GM12865 (cell line): ENCODE measurements around the gene DAPP1.

ENCODE experiments used
- DNase-seq: peaks from one replicate; pipeline ENCODE4 v3.0.0; 2010; ENCODE audit warnings: low read depth
- H3K4me3 ChIP-seq: 2 replicates; pipeline ENCODE4 v1.5.1; 2011; ENCODE audit warnings: mild to moderate bottlenecking, low read depth, low read length, control low read depth
- CTCF ChIP-seq: IDR thresholded peaks from 2 replicates; pipeline ENCODE4 v1.5.1; 2011; ENCODE audit warnings: low read length, control low read depth, low read depth, inconsistent platforms; ENCODE audit not compliant: insufficient read depth; ENCODE audit errors: missing control alignments

DAPP1 gene

GRCh38 chr4:99832321-99832720 is 15.7 kb downstream of the DAPP1 start:
- no peak overlapping the region for H3K4me3 ChIP-seq
- TF ChIP-seq CTCF = no peak
- no peak for DNase-seq

GRCh38 chr4:99832758-99833157 is 16.1 kb downstream of the DAPP1 start:
- H3K4me3 ChIP-seq = no peak overlapping the region
- no peak for TF ChIP-seq CTCF
- no peak for DNase-seq

GRCh38 chr4:99833756-99834155 is 17.1 kb downstream of the DAPP1 start:
- TF ChIP-seq CTCF = no peak
- H3K4me3 ChIP-seq = no peak overlapping the region
- no peak for DNase-seq

- no peak for DNase-seq
- no peak for TF ChIP-seq CTCF
- no peak overlapping the region for H3K4me3 ChIP-seq
Observed at GRCh38 chr4:99834569-99834968, 17.9 kb downstream of the DAPP1 start.

- no peak for DNase-seq
- H3K4me3 ChIP-seq = no peak overlapping the region
- no peak for TF ChIP-seq CTCF
Observed at GRCh38 chr4:99835942-99836341, 19.3 kb downstream of the DAPP1 start.

GRCh38 chr4:99838927-99839326 is 22.3 kb downstream of the DAPP1 start:
- TF ChIP-seq CTCF = no peak
- no peak for DNase-seq
- H3K4me3 ChIP-seq = no peak overlapping the region

- no peak for TF ChIP-seq CTCF
- no peak for DNase-seq
Observed at GRCh38 chr4:99841129-99841528, 24.5 kb downstream of the DAPP1 start.

More at GRCh38 chr4:99841129-99841528, 24.5 kb downstream of the DAPP1 start:
- H3K4me3 ChIP-seq = no peak overlapping the region
